Loucy (cell line): ENCODE data around the gene FCGR2B.

Source experiments
- H2AFZ ChIP-seq: fragments of 200-600 bp; sonication (generic); 2 replicates; pipeline ENCODE4 v1.6.0; 2016; ENCODE audit warnings: antibody characterized with exemption, mild to moderate bottlenecking, low read length, moderate library complexity
- H3F3A ChIP-seq: fragments of 200-600 bp; 2 replicates; pipeline ENCODE4 v1.6.0; 2016; ENCODE audit warnings: antibody characterized with exemption, low read depth, mild to moderate bottlenecking
- H3K27me3 ChIP-seq: fragments of 200-600 bp; sonication (generic); 2 replicates; pipeline ENCODE4 v1.6.1; 2014; ENCODE audit warnings: low read length, mild to moderate bottlenecking; ENCODE audit not compliant: insufficient read depth, poor library complexity, severe bottlenecking
- H3K36me3 ChIP-seq: fragments of 200-600 bp; sonication (generic); 2 replicates; pipeline ENCODE4 v1.6.1; 2016; ENCODE audit warnings: low read length; ENCODE audit not compliant: insufficient read depth
- H3K4me1 ChIP-seq: fragments of 200-600 bp; sonication (generic); 2 replicates; pipeline ENCODE4 v1.5.1; 2014; ENCODE audit warnings: low read length, mild to moderate bottlenecking; ENCODE audit not compliant: insufficient read depth, poor library complexity, severe bottlenecking
- H3K4me2 ChIP-seq: fragments of 200-600 bp; sonication (generic); 2 replicates; pipeline ENCODE4 v1.6.0; 2014; ENCODE audit warnings: antibody characterized with exemption, low read length, low read depth, mild to moderate bottlenecking; ENCODE audit not compliant: poor library complexity, severe bottlenecking
- H3K4me3 ChIP-seq: fragments of 200-600 bp; sonication (generic); 2 replicates; pipeline ENCODE4 v1.5.1; 2014; ENCODE audit warnings: low read length, mild to moderate bottlenecking, mixed read lengths; ENCODE audit not compliant: poor library complexity, severe bottlenecking
- H3K79me2 ChIP-seq: fragments of 200-600 bp; sonication (generic); 2 replicates; pipeline ENCODE4 v1.6.1; 2014; ENCODE audit warnings: low read length; ENCODE audit not compliant: insufficient read depth
- H3K9ac ChIP-seq: fragments of 200-600 bp; sonication (generic); 2 replicates; pipeline ENCODE4 v1.6.0; 2014; ENCODE audit warnings: mild to moderate bottlenecking, low read depth, low read length, moderate library complexity; ENCODE audit not compliant: poor library complexity, severe bottlenecking
- H3K9me2 ChIP-seq: fragments of 200-600 bp; sonication (generic); replicated peaks from 2 replicates; pipeline ENCODE4 v1.6.1; 2016; ENCODE audit warnings: low read depth, low read length, mixed read lengths
- H3K9me3 ChIP-seq: fragments of 200-600 bp; sonication (generic); 2 replicates; pipeline ENCODE4 v1.6.1; 2014; ENCODE audit warnings: mild to moderate bottlenecking, antibody characterized with exemption, low read length, low read depth; ENCODE audit not compliant: insufficient read depth
- H4K20me1 ChIP-seq: fragments of 200-600 bp; sonication (generic); 2 replicates; pipeline ENCODE4 v1.6.0; 2014; ENCODE audit warnings: antibody characterized with exemption, low read length, mild to moderate bottlenecking; ENCODE audit not compliant: insufficient read depth, poor library complexity, severe bottlenecking
- EZH2phosphoT487 ChIP-seq: fragments of 200-600 bp; IDR thresholded peaks from 2 replicates; pipeline ENCODE4 v1.6.1; 2018; ENCODE audit warnings: antibody characterized with exemption, mild to moderate bottlenecking, moderate library complexity, borderline replicate concordance
- TF ChIP-seq, protein P1 (sequence below): fragments of 200-600 bp; sonication (generic); conservative IDR thresholded peaks from 2 replicates; pipeline ENCODE4 v1.5.1; 2014; ENCODE audit warnings: mild to moderate bottlenecking, antibody characterized with exemption, low read length

FCGR2B gene

DNA sequence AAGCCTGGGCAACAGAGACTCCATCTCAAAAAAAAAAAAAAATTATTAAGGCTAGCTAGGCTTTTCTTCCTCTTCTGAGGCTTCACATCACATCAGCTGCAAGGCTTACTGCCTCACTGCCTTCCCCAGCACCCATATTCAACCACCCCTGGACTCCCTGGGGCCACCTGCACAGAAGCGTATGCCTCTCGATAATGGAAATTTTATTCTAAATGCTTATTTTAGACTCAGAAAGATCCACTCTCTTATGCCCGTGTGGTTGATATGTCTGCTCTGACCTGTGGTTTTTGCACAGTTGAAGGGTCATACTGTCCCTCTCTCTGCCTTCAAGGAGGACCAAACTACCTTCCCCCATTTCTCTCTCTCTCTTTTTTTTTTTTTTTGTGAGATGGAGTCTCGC, 42.6 kb downstream of the FCGR2B start:
- H3F3A ChIP-seq = no peaks in the 10 kb centered on the region
- H3K36me3 ChIP-seq = no peaks in the 10 kb centered on the region
- H3K27me3 ChIP-seq = no peaks in the 10 kb centered on the region
- no peaks in the 10 kb centered on the region for H3K4me1 ChIP-seq
- H3K4me2 ChIP-seq = no peak overlapping the region
- no peaks in the 10 kb centered on the region for H3K9me2 ChIP-seq
- H3K9me3 ChIP-seq = no peaks in the 10 kb centered on the region
- H4K20me1 ChIP-seq = no peaks in the 10 kb centered on the region
- H3K4me3 ChIP-seq = no peak overlapping the region
- no peak for TF ChIP-seq EZH2phosphoT487
- TF ChIP-seq, protein P1, sequence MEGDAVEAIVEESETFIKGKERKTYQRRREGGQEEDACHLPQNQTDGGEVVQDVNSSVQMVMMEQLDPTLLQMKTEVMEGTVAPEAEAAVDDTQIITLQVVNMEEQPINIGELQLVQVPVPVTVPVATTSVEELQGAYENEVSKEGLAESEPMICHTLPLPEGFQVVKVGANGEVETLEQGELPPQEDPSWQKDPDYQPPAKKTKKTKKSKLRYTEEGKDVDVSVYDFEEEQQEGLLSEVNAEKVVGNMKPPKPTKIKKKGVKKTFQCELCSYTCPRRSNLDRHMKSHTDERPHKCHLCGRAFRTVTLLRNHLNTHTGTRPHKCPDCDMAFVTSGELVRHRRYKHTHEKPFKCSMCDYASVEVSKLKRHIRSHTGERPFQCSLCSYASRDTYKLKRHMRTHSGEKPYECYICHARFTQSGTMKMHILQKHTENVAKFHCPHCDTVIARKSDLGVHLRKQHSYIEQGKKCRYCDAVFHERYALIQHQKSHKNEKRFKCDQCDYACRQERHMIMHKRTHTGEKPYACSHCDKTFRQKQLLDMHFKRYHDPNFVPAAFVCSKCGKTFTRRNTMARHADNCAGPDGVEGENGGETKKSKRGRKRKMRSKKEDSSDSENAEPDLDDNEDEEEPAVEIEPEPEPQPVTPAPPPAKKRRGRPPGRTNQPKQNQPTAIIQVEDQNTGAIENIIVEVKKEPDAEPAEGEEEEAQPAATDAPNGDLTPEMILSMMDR = no peak
- no peak overlapping the region for H3K9ac ChIP-seq
- no peak overlapping the region for H2AFZ ChIP-seq
- no peaks in the 10 kb centered on the region for H3K79me2 ChIP-seq

- Histone ChIP-seq H3K4me1 (no peaks in the 10 kb centered on the region), H3K9me3 (no peaks in the 10 kb centered on the region), H4K20me1 (no peaks in the 10 kb centered on the region), H3K4me3 (no peak overlapping the region), H3F3A (no peaks in the 10 kb centered on the region), H3K4me2 (no peak overlapping the region), H3K9me2 (no peaks in the 10 kb centered on the region), H3K79me2 (no peaks in the 10 kb centered on the region), H2AFZ (no peak overlapping the region), H3K27me3 (no peaks in the 10 kb centered on the region), H3K36me3 (no peaks in the 10 kb centered on the region), H3K9ac (no peak overlapping the region)
- TF ChIP-seq, protein P1 = no peak
These were observed 43.2 kb downstream of the FCGR2B start for GRCh38 chr1:161706113-161706481.

GRCh38 chr1:161706482-161707347, 43.8 kb downstream of the FCGR2B start, which contains the start of gene FCRLA:
Gene FCRLA (plus strand): TSS chr1:161707229. CDS start chr1:161707265, 36 bp downstream.
- H3K4me2 ChIP-seq = no peak within 1 kb of the TSS
- H2AFZ ChIP-seq = no peak within 1 kb of the TSS
- H3K4me1 ChIP-seq = no peaks in the 10 kb centered on the region
- H3K9ac ChIP-seq = no peak within 1 kb of the TSS
- H4K20me1 ChIP-seq = no peaks in the 10 kb centered on the region
- no peaks in the 10 kb centered on the region for H3K79me2 ChIP-seq
- H3K9me2 ChIP-seq = no peaks in the 10 kb centered on the region
- no peaks in the 10 kb centered on the region for H3K36me3 ChIP-seq
- no peaks in the 10 kb centered on the region for H3K9me3 ChIP-seq
- TF ChIP-seq, protein P1 = no peak
- no peak for TF ChIP-seq EZH2phosphoT487
- H3K4me3 ChIP-seq = no peak within 1 kb of the TSS
- H3K27me3 ChIP-seq = no peaks in the 10 kb centered on the region
- H3F3A ChIP-seq = no peaks in the 10 kb centered on the region
